Activated CD4-positive, alpha-beta T cell treated with anti-CD3 and anti-CD28 coated beads, Interleukin-2, Interleukin-6, amounts not matched to agents 100 ng/mL and 50 ng/mL, durations not matched to agents 16 hours and 8 hours (primary cell): ENCODE data around the gene TRIM44.
"Not testable (repeated sequence)": the region's sequence is repeated elsewhere in the genome, so short reads cannot be mapped to it uniquely, and the experiment has no call there.

ENCODE experiments used
- DNase-seq: peaks from one replicate; pipeline ENCODE4 v3.0.0-alpha.2; 2020

TRIM44 gene

DNA sequence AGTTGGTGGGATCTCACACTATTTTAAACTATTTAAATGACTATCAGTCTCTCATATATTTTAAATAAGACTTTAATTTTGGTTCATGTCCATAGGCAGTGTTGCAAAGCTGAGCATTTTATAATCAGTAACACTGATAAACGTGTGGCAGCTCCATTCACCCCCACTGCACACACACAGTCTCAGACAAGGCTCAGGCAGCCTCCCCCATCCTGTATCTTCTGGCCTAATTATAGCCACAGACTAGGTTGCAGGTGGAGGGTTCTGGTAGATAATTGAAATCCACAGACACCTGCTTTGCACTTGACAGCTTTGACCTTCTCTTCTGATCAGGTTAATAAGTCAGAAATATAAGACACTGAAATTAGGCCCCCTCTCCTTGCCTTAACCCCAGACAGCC is 162.8 kb downstream of the TRIM44 start:
- no peak for DNase-seq

DNA sequence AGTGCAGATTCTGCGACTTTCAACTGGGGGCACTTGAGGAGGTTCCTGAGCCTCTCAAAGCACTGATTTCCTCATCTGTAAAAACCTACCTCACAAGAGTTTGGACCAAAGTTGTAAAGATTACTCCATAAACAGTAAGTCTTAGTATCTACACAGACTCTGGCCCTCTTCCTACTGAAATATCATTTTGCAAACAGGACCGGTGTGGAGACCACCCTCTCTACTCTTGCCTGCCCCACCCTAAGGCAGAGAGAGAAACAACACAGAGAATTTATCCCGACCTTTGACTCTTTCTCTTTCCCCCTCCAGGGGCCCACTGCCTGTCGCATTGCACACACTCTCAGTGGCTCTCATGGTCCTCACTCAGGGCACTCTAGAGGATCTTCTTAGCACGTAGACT is 163.4 kb downstream of the TRIM44 start:
- no peak for DNase-seq

DNA sequence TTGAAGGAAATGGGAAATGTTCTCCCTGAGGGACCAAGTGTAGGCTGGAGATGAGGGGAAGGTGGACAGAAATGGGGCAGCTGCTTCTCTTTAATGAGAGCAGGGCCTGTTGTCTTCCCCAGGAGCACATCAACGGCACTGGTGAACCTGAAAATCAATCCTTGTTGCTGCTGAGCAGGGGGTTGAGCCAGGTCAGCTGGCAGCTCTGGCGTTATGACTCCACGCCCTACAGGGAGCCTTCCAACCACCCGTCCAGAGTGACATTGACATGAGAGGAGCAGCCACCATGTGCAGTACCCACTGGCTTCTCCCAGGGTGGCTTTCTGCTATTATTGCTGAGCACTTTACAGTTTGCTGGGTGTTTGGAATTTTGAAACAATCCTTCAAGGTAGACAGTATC is 164.4 kb downstream of the TRIM44 start:
- no peak for DNase-seq

- no peak for DNase-seq
These were observed 173.6 kb downstream of the TRIM44 start for GRCh38 chr11:35836205-35836604.

DNA sequence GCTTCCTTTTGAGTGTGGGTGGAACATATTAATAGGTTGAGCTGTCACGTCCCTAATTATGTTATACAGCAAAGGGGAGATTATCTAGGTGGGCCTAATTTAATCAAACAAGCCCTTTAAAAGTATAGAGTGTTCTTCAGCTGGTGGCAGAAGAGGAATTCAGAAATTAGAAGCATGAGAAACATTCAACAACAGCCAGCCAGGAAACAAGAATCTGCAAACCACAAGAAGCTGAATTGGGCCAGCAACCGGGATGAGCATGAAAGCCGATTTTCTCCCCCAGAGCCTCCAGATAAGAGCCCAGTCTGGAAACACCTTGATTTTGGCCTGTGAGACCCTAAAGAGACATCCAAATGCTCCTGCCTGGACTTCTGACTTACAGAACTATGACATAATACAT is 175.5 kb downstream of the TRIM44 start:
- no peak for DNase-seq

DNA sequence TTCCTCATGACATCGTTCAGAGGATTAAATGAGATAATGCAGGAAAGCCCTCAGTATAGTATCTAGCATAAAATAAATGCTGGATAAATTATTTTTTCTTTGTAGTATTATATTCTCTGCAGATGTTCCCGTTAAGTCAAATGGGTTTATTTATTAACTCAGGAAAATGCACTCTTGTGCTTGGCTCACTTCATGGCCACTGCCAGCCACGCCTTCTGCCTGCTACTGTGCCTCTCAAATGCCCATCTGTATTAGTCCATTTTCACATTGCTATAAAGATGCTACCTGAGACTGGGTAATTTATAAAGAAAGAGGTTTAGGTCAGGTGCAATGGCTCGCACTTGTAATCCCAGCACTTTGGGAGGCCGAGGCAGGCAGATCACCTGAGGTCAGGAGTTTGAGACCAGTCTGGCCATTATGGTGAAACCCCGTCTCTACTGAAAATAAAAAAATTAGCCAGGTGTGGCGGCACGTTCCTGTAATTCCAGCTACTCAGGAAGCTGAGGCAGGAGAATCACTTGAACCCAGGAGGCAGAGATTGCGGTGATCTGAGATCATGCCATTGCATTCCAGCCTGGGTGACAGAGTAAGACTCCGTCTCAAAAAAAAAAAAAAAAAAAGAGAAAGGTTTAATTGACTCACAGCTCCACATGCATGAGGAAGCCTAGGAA is 176.3 kb downstream of the TRIM44 start:
- not testable (repeated sequence) for DNase-seq

GRCh38 chr11:35839368-35840161 is 177.0 kb downstream of the TRIM44 start:
- DNase-seq, result no peak

GRCh38 chr11:35841733-35842132 is 179.2 kb downstream of the TRIM44 start:
- no peak for DNase-seq

GRCh38 chr11:35842958-35843357 is 180.4 kb downstream of the TRIM44 start:
- no peak for DNase-seq

GRCh38 chr11:35844579-35844978 is 182.0 kb downstream of the TRIM44 start:
- no peak for DNase-seq

- peak; percentile 23 for DNase-seq
These were observed 183.3 kb downstream of the TRIM44 start for GRCh38 chr11:35845860-35846259.

- no peak for DNase-seq
These were observed 184.3 kb downstream of the TRIM44 start for GRCh38 chr11:35846874-35847273.

- DNase-seq, result no peak
These were observed 184.9 kb downstream of the TRIM44 start for GRCh38 chr11:35847473-35847872.

DNA sequence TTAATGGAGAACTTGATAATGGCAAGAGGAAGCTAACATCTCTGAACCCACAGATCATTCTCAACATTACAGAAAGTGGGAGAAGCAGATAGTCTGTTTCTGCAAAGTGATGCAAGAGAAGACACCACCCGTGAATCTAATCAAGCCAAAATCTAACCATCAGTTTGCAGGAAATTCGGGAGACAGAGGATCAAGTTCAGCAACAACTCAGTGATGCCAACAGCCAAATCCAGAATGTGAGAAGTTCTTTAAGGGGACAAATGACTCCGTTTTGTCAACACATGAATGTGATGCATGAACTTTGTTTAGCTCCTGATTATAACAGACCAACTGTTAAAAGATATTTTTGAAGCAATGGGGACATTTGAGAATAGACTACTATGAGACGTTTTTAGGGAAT is 186.0 kb downstream of the TRIM44 start:
- DNase-seq, result no peak

DNA sequence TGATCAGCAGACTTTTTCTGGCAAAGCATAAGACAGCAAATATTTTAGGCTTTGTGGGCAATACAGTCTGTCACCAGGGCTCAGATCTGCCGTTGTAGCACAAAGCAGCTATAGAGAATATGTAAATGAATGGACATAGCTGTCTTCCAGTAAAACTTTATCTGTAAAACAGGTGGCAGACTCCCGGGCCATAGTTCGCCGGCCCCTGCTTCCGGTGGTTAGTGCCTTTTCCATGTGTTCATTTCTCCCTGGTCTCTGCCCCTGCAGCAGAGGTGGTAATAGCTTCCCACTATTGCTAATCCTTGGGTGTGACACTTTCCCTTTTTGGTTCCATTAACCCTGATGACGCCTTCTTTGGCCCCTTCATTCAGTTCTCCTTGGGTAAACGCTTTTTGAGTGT is 187.6 kb downstream of the TRIM44 start:
- no peak for DNase-seq

GRCh38 chr11:35851342-35851741 is 188.8 kb downstream of the TRIM44 start:
- no peak for DNase-seq

GRCh38 chr11:35852056-35852455 is 189.5 kb downstream of the TRIM44 start:
- no peak for DNase-seq

GRCh38 chr11:35853971-35854370 is 191.4 kb downstream of the TRIM44 start:
- no peak for DNase-seq

GRCh38 chr11:35855671-35856070 is 193.1 kb downstream of the TRIM44 start:
- DNase-seq, result no peak

DNA sequence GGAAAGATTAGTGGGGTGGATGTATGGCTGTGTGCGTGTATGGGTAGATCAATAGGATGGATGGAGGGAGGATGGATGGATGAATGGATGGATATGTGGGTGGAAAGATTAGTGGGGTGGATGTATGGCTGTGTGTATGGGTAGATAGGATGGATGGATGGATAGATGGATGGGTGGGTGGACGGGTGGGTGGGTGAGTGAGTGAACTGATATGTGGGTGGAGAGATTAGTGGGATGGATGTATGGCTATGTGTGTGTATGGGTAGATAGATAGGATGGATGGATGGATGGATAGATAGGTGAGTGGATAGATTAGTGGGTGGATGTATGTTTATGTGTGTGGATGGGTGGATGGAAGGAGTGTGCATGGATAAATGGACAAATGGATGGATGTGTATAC is 193.7 kb downstream of the TRIM44 start:
- no peak for DNase-seq

DNA sequence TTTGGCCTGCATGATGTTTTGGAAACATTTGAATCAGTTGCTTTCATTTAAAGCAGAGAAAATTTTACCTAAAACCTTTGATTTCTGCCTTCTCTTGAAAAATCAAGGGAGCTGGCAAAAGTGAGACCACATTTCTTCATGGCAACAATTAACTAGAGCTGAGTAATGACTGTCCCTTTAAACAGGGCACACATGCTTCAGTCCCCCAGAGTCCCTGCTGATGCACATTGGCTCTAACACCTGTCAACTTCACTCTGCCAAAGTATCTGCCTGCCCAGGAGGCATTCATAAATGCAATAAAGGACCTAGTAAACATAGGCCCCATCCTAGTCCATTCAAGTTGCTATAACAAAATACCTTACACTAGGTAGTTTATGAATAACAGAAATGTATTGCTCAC is 194.2 kb downstream of the TRIM44 start:
- no peak for DNase-seq

- DNase-seq, result no peak
These were observed 195.3 kb downstream of the TRIM44 start for GRCh38 chr11:35857922-35858321.

GRCh38 chr11:35859301-35859700 is 196.7 kb downstream of the TRIM44 start:
- no peak for DNase-seq

- not testable (repeated sequence) for DNase-seq
These were observed 197.6 kb downstream of the TRIM44 start for GRCh38 chr11:35860194-35860593.

DNA sequence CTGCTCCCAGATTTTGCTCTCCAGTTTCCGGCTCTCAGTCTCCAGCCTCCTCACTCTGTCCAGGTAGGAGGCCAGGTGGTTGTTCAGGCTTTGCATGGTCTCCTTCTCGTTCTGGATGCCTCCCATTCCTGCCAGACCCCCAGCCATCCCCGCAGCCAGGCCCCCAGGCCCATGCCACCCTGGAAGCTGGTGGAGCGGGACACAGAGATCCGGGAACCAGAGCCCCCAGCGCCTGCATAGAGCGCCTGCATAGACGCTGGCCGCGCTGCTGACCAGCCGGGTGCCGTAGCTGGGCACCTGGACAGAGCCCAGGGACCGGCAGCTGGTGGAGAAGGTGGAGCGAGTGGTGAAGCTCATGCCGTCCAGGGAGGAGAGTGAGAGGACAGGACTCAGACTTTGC is 198.6 kb downstream of the TRIM44 start:
- no peak for DNase-seq
